Mammary epithelial cell (primary cell): ENCODE measurements around the gene MAS1.

Source experiments
- CTCF ChIP-seq, 2 donors: IDR thresholded peaks in 1 of 2; conservative IDR thresholded peaks in 1 of 2; 2 replicates each; pipeline ENCODE4 v1.5.1; 2011 to 2012; ENCODE audit warnings: inconsistent platforms in 2 of 2, low read length in 2 of 2, mild to moderate bottlenecking in 2 of 2, control low read depth in 1 of 2, low read depth in 1 of 2; ENCODE audit not compliant: insufficient read depth in 1 of 2; ENCODE audit errors: extremely low read depth in 1 of 2
- EZH2 ChIP-seq: IDR thresholded peaks from 2 replicates; pipeline ENCODE4 v1.6.1; 2012; ENCODE audit warnings: low read length, inconsistent platforms, borderline replicate concordance

GRCh38 chr6:159919011-159919511 is 28.3 kb downstream of the MAS1 start:
- TF ChIP-seq CTCF (conservative IDR thresholded peaks at IDR 0.05 in 1 of 2, IDR thresholded peaks at IDR 0.05 in 1 of 2; ENCODE audit: extremely low read depth in 1 of 2, insufficient read depth in 1 of 2, low read depth in 1 of 2, low read length in 2 of 2) = no peak
- TF ChIP-seq EZH2 = no peak
